VCaP (cell line): ENCODE data around the gene NR6A1.

Experiments used
- H3K27ac ChIP-seq: fragments of 450-650 bp; 2 replicates; pipeline ENCODE4 v1.5.1; 2017
- CTCF ChIP-seq: fragments of 450-650 bp; conservative IDR thresholded peaks from 2 replicates; pipeline ENCODE4 v1.5.1; 2017; ENCODE audit warnings: mild to moderate bottlenecking, moderate library complexity

NR6A1 gene

GRCh38 chr9:124664143-124664542 lies 107.0 kb downstream of the NR6A1 start:
- no peak for TF ChIP-seq CTCF
- no peak overlapping the region for H3K27ac ChIP-seq

DNA sequence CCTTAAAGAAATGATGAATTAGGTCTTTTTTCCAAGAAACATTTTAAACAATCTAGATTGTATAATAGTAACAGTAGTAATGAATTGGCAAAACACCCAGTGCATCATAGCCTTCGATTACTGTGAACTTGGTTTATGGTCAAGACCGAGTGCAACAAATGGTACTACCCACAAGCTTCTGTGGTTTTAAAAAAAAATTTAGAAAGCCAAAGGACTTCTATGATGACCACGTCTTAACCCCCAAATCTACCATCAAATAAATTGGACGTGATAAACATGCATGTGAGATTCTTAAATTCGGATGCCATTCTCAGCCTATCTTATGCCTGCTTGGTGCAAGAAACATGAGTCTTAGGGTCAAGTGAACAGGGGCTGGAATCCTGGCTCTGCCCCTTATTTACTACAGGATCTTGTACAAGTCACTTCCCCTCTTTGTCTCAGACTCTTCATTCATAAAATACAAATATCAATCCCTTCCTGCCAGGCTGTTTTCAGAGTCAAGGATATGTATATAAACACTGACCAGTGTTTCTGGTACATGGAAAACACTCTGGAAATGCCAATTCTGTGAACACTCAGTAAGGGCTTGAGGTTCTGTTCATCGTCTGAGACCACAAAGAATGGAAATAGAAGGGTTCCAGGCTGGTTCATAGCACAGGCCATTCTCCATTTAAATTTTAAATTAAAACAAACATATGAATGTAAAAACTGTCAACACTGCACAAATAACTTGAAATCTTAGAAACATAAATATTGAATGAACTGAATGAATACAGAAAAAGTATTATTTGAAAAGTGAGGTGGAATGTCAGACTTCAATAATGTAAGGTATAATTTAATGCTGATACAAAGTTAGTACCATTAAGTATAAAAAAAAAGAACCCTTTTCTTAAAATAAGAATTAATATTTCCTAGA lies 107.8 kb downstream of the NR6A1 start:
- TF ChIP-seq CTCF = no peak
- H3K27ac ChIP-seq = no peak overlapping the region

DNA sequence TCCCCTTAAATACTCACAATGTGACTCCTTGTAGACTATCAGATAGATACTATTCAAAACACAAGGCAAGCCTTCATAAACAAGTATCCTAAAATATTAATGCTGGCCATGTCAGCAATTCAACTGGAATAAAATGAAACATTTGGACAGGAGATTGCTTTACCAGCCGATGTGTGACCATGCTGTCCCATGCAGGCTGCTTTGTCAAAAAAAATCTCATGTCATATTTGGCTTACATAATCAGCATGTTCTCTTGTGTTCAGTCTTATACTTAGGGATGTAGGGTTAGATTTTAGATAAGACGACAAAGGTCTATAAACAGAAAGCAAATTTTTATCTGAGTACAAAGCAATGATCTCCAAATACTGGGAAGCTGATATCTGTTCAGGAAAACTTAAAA lies 108.5 kb downstream of the NR6A1 start:
- no peak for TF ChIP-seq CTCF
- H3K27ac ChIP-seq = no peak overlapping the region

- TF ChIP-seq CTCF = no peak
- no peak overlapping the region for H3K27ac ChIP-seq
Measured at GRCh38 chr9:124661271-124661670, 109.8 kb downstream of the NR6A1 start.

- no peak overlapping the region for H3K27ac ChIP-seq
- TF ChIP-seq CTCF = no peak
Measured at GRCh38 chr9:124660341-124660801, 110.7 kb downstream of the NR6A1 start.

DNA sequence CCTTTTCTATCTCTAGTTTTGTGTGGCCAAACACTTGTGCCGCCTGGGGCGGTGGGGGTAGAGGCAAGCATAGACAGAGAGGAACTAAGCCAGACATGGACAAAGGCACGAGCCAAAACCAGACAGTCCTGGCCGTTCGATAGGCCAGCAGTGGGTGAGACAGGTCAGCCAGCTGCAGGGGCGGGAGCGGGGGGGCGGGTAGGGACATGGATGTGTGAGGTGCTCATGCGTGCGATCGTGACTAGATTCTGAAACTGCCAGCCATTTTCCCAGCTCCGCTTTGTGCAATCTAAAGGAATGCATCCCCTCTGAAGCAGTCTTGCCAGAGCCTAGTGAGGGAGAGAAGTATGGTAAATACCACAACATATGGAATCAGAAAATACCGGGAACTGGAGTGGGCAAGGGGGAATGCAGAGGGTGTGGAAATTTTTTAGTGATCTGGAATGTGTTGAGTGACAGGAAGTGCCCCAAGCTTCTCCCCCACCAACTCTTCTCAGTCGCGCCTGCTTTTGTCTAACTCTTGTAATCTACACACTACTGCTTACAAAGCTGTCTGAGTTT lies 111.9 kb downstream of the NR6A1 start:
- H3K27ac ChIP-seq = no peak overlapping the region
- no peak for TF ChIP-seq CTCF

GRCh38 chr9:124658165-124659017 lies 112.7 kb downstream of the NR6A1 start:
- no peak overlapping the region for H3K27ac ChIP-seq
- no peak for TF ChIP-seq CTCF
